Coronary artery (tissue), 2 donors: ENCODE data around the gene LARGE1.

ENCODE experiments used
- DNase-seq: peaks from one replicate; pipeline ENCODE4 v3.0.0-alpha.2; 2017; ENCODE audit warnings: low spot score
- H3K27ac ChIP-seq, 2 donors: fragments of 200-600 bp; sonication (generic); one replicate each; pipeline ENCODE4 v1.5.1; 2016 to 2019
- H3K4me3 ChIP-seq: fragments of 200-600 bp; sonication (generic); 2 replicates; pipeline ENCODE4 v1.5.1; 2016; ENCODE audit warnings: mild to moderate bottlenecking, moderate library complexity
- CTCF ChIP-seq: fragments of 200-600 bp; sonication (generic); IDR thresholded peaks from one replicate; pipeline ENCODE4 v1.5.1; 2019; ENCODE audit warnings: antibody characterized with exemption

Gene LARGE1

GRCh38 chr22:33720166-33720878 is 200.0 kb downstream of the LARGE1 start:
- DNase-seq = no peak
- Histone ChIP-seq H3K4me3 (no peak overlapping the region), H3K27ac (no peak overlapping the region)
- TF ChIP-seq CTCF = no peak

- no peak for DNase-seq
- TF ChIP-seq CTCF = no peak
- no peak overlapping the region for H3K4me3 ChIP-seq
- H3K27ac ChIP-seq = no peak overlapping the region
Measured at GRCh38 chr22:33717694-33718396, 202.4 kb downstream of the LARGE1 start.

- DNase-seq = no peak
- TF ChIP-seq CTCF = no peak
- no peak overlapping the region for H3K27ac ChIP-seq
- no peak overlapping the region for H3K4me3 ChIP-seq
Measured at GRCh38 chr22:33715237-33715985, 204.9 kb downstream of the LARGE1 start.

GRCh38 chr22:33710326-33710725 is 209.9 kb downstream of the LARGE1 start:
- Histone ChIP-seq H3K27ac (no peak overlapping the region), H3K4me3 (no peak overlapping the region)
- DNase-seq = no peak
- no peak for TF ChIP-seq CTCF

- DNase-seq = no peak
- H3K4me3 ChIP-seq = no peak overlapping the region
- H3K27ac ChIP-seq = no peak overlapping the region
- TF ChIP-seq CTCF = no peak
Measured at GRCh38 chr22:33707581-33707980, 212.7 kb downstream of the LARGE1 start.

- DNase-seq = no peak
- Histone ChIP-seq H3K27ac (no peak overlapping the region), H3K4me3 (no peak overlapping the region)
- TF ChIP-seq CTCF = no peak
Measured at GRCh38 chr22:33706100-33706499, 214.2 kb downstream of the LARGE1 start.
